NCI-H1048 (cell line): ENCODE data around the gene KCTD5.

Experiments used
- DNase-seq: peaks from one replicate; lab custom pipeline; 2025; lab: John Stamatoyannopoulos, UW

KCTD5 gene

DNA sequence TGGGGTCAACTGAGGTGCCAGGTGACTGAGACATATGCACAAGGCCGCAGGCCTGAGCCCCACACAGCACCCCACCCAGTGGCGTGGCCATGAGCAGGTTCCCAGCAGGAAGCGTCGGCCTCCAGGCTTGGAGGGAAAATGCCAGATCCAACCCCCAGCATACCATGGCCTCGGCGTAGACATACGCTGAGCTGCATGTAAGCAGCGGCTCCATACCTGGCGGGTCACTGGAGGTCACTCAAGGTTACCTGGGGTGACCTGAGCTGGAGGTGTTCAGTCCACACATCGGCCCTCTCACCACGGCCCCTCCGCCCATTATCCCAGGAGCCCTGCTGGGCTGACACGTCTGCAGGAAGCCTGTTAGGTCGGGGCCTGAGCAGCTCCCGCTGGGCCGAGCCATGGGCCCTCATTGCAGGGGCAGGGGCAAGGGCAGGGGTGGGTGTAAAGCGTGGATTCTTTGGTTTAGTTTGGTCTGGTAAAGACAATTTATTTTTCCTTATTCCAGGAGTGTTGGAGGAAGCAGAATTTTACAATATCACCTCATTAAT is 15.2 kb downstream of the KCTD5 start:
- DNase-seq = no peak

DNA sequence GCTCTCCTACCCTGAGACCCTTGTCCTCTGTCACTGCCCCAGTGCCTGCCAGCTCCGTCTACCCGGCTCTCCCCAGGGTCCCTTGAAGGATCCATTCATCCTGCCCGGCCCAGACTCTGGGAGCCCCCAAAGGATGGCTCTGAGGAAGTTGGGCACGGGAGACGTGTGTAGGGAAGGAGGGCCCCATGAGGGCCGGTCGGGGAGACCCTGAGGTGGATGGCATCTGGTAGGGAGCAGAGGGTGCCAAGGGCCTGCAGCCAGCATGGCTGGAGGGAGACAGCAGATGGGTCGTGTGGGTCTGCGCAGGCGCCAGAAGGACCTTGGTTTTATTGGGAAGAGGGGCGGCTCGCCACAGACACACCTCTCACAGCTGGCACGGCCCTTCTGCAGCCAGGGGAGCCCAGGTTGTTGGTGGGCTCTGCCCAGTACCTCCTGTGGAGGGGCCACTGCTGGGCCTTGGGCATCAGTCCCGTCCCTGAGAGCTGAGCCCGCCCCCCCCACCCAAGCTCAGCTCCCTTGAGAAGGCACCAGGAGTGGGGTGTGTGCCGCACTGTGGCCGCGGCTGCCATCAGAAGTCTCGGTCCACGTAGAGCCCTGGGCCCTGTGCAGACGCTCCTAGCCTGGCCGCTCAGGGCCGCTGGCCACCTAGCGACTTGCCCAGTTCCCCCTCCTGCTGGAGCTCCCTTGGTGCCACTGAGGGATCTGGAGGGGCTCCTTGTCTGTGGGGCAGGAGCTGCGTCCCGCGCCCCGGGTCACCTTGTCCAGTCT is 16.0 kb downstream of the KCTD5 start:
- DNase-seq = no peak

- no peak for DNase-seq
These were observed 16.8 kb downstream of the KCTD5 start for GRCh38 chr16:2698965-2699750.

GRCh38 chr16:2699791-2700600 is 17.7 kb downstream of the KCTD5 start:
- no peak for DNase-seq

GRCh38 chr16:2700786-2701185 is 18.5 kb downstream of the KCTD5 start:
- no peak for DNase-seq

GRCh38 chr16:2701272-2701671 is 18.9 kb downstream of the KCTD5 start:
- no peak for DNase-seq

DNA sequence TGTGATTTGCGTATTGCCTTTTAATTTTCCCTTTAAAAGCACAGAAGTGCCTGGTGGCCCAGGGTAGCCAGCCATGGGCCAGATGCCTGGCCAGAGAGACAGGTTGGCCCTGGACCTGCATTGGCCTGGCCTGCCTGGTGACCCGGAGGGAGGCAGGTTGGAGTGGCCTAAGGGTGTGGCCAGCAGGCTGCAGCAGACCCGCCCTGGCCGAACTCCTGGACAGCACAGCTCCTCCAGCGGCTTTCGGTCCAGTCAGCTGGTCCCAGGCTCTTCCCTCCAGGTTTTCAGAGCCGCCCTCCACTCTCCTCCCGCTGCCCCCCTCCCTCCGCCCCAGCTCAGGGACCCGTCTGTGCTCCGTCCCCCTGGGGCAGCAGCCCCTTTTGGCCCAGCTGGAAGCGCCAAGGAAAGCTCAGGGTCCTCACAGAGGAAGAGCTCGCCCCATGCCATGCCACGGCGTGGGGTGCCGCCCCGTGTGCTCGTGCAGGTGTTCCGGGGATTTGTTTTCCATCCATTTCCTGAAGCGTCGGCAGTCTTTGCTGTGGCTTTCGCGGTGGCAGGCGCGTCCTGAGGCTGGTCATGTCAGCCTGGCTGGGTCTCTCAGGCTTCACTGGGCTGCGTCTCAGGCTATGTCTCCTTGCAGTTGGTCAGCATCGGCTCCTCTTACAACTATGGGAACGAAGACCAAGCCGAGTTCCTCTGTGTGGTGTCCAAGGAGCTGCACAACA is 19.6 kb downstream of the KCTD5 start:
- no peak for DNase-seq

- DNase-seq = no peak
These were observed 20.1 kb downstream of the KCTD5 start for GRCh38 chr16:2702438-2702825.

GRCh38 chr16:2702871-2703745 is 20.8 kb downstream of the KCTD5 start:
- DNase-seq = no peak

DNA sequence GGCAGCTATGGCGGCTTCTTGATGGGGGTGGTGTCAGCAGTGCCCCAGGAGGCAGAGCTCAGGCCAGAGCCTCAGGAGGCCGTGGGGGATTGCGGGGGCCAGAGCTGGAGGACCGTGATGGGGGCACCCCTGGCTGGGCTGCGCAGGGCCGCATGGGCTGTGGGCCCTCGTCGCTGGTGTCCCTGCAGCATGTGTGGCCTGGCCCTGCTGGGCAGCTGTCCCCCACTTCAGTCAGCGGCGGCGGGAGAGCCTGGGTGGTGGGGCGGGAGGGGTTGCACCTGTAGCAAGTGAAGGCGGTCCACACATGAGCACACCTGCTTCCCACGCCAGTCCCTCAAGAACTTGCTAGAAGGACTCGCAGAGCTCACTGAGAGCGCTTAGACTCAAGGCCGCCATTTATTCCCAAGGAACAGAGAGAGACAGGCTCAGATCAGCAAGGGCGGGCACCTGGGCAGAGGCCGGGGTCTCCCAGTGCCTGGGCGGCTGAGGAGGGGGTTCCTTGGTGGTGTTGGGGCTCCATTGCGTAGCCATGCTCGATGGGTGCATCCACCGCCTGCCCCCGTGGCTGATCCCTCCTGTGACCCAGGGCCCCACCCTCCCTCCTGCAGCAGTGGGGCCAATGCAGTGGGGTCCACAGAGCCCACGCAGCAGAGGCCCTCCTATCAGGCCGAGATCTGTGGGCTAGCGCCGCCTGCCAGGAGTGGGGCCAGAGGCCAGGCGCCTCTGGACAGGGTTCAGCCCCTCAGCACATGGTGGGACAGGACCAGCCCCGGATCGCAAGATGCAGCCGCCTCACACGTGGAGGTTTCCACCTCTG is 22.1 kb downstream of the KCTD5 start:
- DNase-seq = no peak

DNA sequence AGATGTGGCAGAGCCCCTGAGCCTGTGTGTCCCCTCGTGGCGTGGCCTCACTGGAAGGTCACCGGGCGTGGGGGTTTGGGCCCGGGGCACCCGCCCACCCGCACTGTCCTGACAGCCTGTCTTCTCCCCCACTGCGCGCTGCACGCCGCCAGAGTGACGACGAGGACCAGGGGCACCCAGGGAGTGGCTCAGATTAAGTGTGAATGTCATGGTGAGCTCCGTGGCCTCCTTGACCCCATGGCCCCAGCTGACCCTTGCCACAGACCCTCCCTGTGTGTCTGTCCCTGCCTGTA is 22.6 kb downstream of the KCTD5 start:
- no peak for DNase-seq

DNA sequence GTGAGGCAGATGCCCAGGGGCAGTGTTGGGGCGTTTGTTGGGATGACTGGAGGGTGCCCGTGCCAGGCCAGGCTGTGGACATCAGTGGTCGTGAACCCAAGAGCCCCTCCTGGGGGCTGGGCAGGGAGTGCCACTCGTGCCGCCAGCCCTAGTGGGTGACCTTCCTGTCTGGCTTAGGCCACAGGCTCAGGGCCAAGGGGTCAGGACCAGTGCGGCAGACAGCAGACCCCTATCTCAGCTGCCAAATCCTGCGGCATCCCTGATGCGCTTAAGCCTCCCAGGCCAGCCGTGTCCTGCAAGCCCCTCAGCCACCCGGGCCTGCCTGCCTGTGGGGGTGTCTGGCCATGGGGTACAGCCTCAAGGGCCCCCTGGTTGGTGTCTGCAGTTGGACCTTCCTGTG is 23.0 kb downstream of the KCTD5 start:
- DNase-seq = no peak

- no peak for DNase-seq
These were observed 23.8 kb downstream of the KCTD5 start for GRCh38 chr16:2706085-2706484.

DNA sequence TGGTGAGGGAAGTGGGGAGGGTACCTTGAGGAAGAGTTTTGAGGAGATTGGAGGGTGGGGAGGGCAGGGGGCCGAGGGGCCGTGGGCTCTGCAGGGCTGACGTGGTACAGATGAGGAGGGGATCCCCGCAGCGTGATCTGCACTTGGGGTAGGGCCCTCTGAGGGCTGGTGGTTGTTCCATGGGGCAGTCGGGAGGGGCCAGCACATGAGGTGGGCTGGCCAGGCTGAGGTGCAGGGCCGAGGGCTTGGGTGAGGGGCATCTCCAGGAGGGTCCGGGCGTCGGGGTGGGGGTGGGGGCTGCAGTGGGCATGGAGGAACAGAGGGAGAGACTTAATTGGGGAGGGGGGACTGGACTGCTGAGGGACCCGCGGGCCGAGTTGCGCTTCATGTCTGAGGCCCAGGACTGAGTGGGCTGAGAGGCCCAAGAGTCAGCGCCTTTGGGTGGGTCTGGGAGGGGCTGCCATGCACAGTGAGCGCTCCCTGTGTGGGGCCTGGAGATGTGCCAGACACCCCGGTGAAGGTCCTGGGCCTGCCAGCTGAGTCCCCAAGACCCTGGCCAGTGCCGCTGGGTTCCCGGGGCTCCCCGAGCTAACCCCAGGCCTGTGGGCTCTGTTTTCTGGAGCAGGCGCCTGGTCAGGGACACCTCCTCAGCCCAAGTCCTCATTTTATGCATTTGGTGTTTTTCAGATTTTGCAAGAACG is 24.4 kb downstream of the KCTD5 start:
- no peak for DNase-seq

DNA sequence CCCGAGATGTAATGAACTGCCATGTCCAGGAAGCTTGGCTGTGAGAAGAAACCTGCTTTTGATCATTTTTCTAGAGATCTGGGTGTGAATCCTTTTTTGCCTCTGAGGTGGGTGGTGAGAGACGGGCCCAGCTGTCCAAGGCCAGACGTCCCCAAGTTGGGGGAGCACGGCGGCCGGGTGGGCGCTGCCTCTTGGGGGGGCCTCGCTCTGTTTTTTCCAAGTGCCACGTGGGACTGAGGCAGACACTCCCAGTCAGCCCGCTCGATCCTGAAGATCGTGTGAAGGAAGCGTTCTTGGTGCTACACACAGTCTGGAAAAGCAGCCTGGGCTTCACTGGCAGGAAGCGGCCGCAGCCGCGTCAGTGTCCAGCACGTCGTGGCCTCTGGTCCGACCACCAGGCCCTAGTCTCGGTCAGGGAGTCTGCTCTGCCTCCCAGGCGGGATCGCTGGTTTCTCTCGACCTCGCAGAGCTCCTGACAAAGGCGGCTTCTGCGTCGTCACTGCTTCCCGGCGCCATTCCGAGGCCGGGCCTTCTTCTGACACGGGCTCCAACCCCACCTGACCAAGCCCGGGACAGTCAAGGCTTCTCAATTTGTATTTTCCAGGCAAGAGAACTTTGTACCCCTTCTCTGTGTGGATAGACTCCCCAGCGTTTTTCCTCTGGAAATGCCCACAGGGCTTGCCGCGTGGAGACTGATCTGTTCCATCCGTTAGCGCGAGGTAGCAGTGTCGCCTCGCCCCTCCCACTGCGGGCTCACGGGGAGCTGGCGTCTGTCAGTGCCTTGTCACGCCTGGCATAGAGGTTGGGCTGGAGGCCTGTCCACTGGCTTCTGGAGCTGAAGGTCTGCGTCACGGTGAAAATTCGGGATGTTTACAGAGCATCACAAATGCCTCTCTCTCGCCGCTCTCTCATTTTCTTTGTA is 25.3 kb downstream of the KCTD5 start:
- DNase-seq = no peak

GRCh38 chr16:2708290-2708639 is 25.9 kb downstream of the KCTD5 start:
- DNase-seq = no peak

- no peak for DNase-seq
These were observed 26.7 kb downstream of the KCTD5 start for GRCh38 chr16:2708955-2709587.

GRCh38 chr16:2709588-2709984 is 27.3 kb downstream of the KCTD5 start:
- DNase-seq = no peak
